Gastrocnemius medialis (tissue), 4 donors: Measurements from ENCODE around the gene DCAF12. TPM values are rescaled to one million over a fixed set of nuclear protein-coding genes. Genes with fewer than 3 reads are reported as not detected.

Experiments used
- ATAC-seq, 2 donors: fragments of 150-250 bp; one replicate each; pipeline ENCODE4 v1.9.1; 2016
- DNase-seq, 2 donors: peaks; one replicate each; pipeline ENCODE4 v3.0.0-alpha.2; 2019
- H3K27ac ChIP-seq, 4 donors: fragments of 200-600 bp; sonication (generic); 1 replicate in 1 of 4; 2 replicates in 3 of 4; pipeline ENCODE4 v1.5.1; 2016 to 2018; ENCODE audit warnings: mild to moderate bottlenecking in 2 of 4, moderate library complexity in 1 of 4
- H3K27me3 ChIP-seq, 3 donors: fragments of 200-600 bp; sonication (generic) in 2 of 3; 1 replicate in 1 of 3; 2 replicates in 2 of 3; pipeline versions ENCODE4 v1.5.1 to v1.6.0; 2016 to 2019; ENCODE audit warnings: mild to moderate bottlenecking in 1 of 3, moderate library complexity in 1 of 3
- H3K36me3 ChIP-seq, 2 donors: fragments of 200-600 bp; sonication (generic) in 1 of 2; one replicate each; pipeline ENCODE4 v1.5.1; 2017 to 2018
- H3K4me1 ChIP-seq, 2 donors: fragments of 200-600 bp; sonication (generic) in 1 of 2; one replicate each; pipeline ENCODE4 v1.5.1; 2016 to 2017; ENCODE audit warnings: mild to moderate bottlenecking in 2 of 2
- H3K4me3 ChIP-seq, 4 donors: fragments of 200-600 bp; sonication (generic) in 3 of 4; 1 replicate in 1 of 4; 2 replicates in 3 of 4; pipeline ENCODE4 v1.5.1; 2016 to 2019; ENCODE audit warnings: mild to moderate bottlenecking in 2 of 4
- H3K9me3 ChIP-seq, 3 donors: fragments of 200-600 bp; sonication (generic) in 2 of 3; 1 replicate in 1 of 3; 2 replicates in 2 of 3; pipeline ENCODE4 v1.5.1; 2016 to 2019
- CTCF ChIP-seq, 5 experiments: fragments of 450-650 bp in 3 of 5; fragments of 200-600 bp in 2 of 5; sonication (generic) in 2 of 5; IDR thresholded peaks in 4 of 5; conservative IDR thresholded peaks in 1 of 5; 1 replicate in 4 of 5; 2 replicates in 1 of 5; pipeline ENCODE4 v1.5.1; 2016 to 2019; ENCODE audit warnings: antibody characterized with exemption in 5 of 5, mild to moderate bottlenecking in 3 of 5, moderate library complexity in 3 of 5
- POLR2A ChIP-seq, 2 donors: fragments of 450-650 bp; IDR thresholded peaks; one replicate each; pipeline ENCODE4 v1.6.1; 2017; ENCODE audit warnings: antibody characterized with exemption in 2 of 2, mild to moderate bottlenecking in 2 of 2, moderate library complexity in 2 of 2
- in situ Hi-C, 4 donors: fragments of 200-750 bp; cut with MboI; loops; one replicate each; pipeline versions ENCODE4 v1.15.0 to v1.8.0; 2017; ENCODE audit warnings: low sequenced_read_pairs in 4 of 4
- intact Hi-C: fragments of 100-400 bp; cut with DNase I; formaldehyde crosslinking; loops from one replicate; pipeline ENCODE4 v1.15.1; 2023; ENCODE audit warnings: low total_unique reads
- total RNA-seq, 4 donors: library from RNA; depleted of rRNA; stranded (reverse); fragments of >200 nt; gene quantifications; one replicate each; pipeline versions ENCODE4 v1.1.0 to v1.2.3, GENCODE V29; 2016

DCAF12 gene
- total RNA-seq, 4 donors from 2014 or later = 19.4 to 33.7 (median 26.7) TPM

GRCh38 chr9:34072410-34072809 is 54.1 kb downstream of the DCAF12 start:
- in situ Hi-C loops = loop anchor here in 1 of 4 donors (25.0 kb wide), 1 partner anchor 135 kb away; no protein-coding TSS in a partner anchor
- ATAC-seq = no peak
- no peaks in the 10 kb centered on the region for H3K9me3 ChIP-seq
- H3K27me3 ChIP-seq = no peaks in the 10 kb centered on the region
- no peak overlapping the region for H3K4me3 ChIP-seq
- H3K27ac ChIP-seq = peak overlapping the region; percentile 83 to 93 (median 86)
- no peaks in the 10 kb centered on the region for H3K36me3 ChIP-seq
- TF ChIP-seq CTCF (IDR thresholded peaks at IDR 0.05 in 4 of 5, conservative IDR thresholded peaks at IDR 0.05 in 1 of 5) (no peak), POLR2A (IDR thresholded peaks at IDR 0.05) (no peak)
- intact Hi-C loops = loop anchor here (2.0 to 5.0 kb wide), 3 partner anchors 45 to 255 kb away; partner anchors contain the start of gene UBE2R2
- peaks cover 27 to 30% of the 10 kb centered on the region in 2 donors for H3K4me1 ChIP-seq
- DNase-seq = no peak

GRCh38 chr9:34070606-34071324 is 55.7 kb downstream of the DCAF12 start:
- peak; percentile 52 to 63 for DNase-seq
- H3K4me3 ChIP-seq = no peak overlapping the region
- TF ChIP-seq CTCF (IDR thresholded peaks at IDR 0.05 in 4 of 5, conservative IDR thresholded peaks at IDR 0.05 in 1 of 5) = no peak
- TF ChIP-seq POLR2A (IDR thresholded peaks at IDR 0.05) = no peak
- peak overlapping the region; percentile 83 to 93 (median 86) for H3K27ac ChIP-seq
- no peaks in the 10 kb centered on the region for H3K9me3 ChIP-seq
- no peaks in the 10 kb centered on the region for H3K27me3 ChIP-seq
- peaks cover 27 to 30% of the 10 kb centered on the region in 2 donors for H3K4me1 ChIP-seq
- intact Hi-C loops (loop anchor here (1.0 to 5.0 kb wide), 4 partner anchors 21 to 253 kb away; partner anchors contain the start of gene UBE2R2), in situ Hi-C loops (loop anchor here in 1 of 4 donors (25.0 kb wide), 1 partner anchor 133 kb away; no protein-coding TSS in a partner anchor)
- no peaks in the 10 kb centered on the region for H3K36me3 ChIP-seq
- ATAC-seq = no peak

GRCh38 chr9:34069831-34070230 is 56.7 kb downstream of the DCAF12 start:
- TF ChIP-seq CTCF (IDR thresholded peaks at IDR 0.05 in 4 of 5, conservative IDR thresholded peaks at IDR 0.05 in 1 of 5) (no peak), POLR2A (IDR thresholded peaks at IDR 0.05) (no peak)
- no peaks in the 10 kb centered on the region for H3K36me3 ChIP-seq
- no peak overlapping the region for H3K4me3 ChIP-seq
- DNase-seq (no peak), ATAC-seq (no peak)
- intact Hi-C loops (loop anchor here (1.0 to 5.0 kb wide), 3 partner anchors 21 to 253 kb away; partner anchors contain the start of gene UBE2R2), in situ Hi-C loops (loop anchor here in 1 of 4 donors (25.0 kb wide), 1 partner anchor 133 kb away; no protein-coding TSS in a partner anchor)
- peak overlapping the region in 1 of 4 donors; percentile 83 for H3K27ac ChIP-seq
- H3K27me3 ChIP-seq = no peaks in the 10 kb centered on the region
- no peaks in the 10 kb centered on the region for H3K9me3 ChIP-seq
- peaks cover 27 to 30% of the 10 kb centered on the region in 2 donors for H3K4me1 ChIP-seq

GRCh38 chr9:34065541-34065940 is 61.0 kb downstream of the DCAF12 start:
- in situ Hi-C loops = loop anchor here in 1 of 4 donors (25.0 kb wide), 1 partner anchor 128 kb away; no protein-coding TSS in a partner anchor
- DNase-seq (no peak), ATAC-seq (no peak)
- Histone ChIP-seq H3K9me3 (no peaks in the 10 kb centered on the region), H3K27me3 (no peaks in the 10 kb centered on the region), H3K4me3 (no peak overlapping the region), H3K4me1 (peaks cover 0 to 3% of the 10 kb centered on the region in 2 donors), H3K36me3 (no peaks in the 10 kb centered on the region), H3K27ac (no peak overlapping the region)
- TF ChIP-seq POLR2A (IDR thresholded peaks at IDR 0.05) (no peak), CTCF (IDR thresholded peaks at IDR 0.05 in 4 of 5, conservative IDR thresholded peaks at IDR 0.05 in 1 of 5) (no peak)
- intact Hi-C loops = no loop called here
